Caco-2 (cell line): ENCODE results near the gene PLXDC1. TPM values are rescaled to one million over a fixed set of nuclear protein-coding genes. Genes with fewer than 3 reads are reported as not detected.
"Not testable (repeated sequence)": the region's sequence is repeated elsewhere in the genome, so short reads cannot be mapped to it uniquely, and the experiment has no call there.

Experiments used
- BruUV-seq: library from RNA; stranded (reverse); fragments of 400-500 nt; replicated peaks from 2 replicates; lab custom pipeline; 2021; lab: Mats Ljungman, UMichigan
- CTCF ChIA-PET: fragments of 300-600 bp; sonication (Branson Sonifier 250); formaldehyde crosslinking; loops from one replicate; lab custom pipeline; 2022; ENCODE audit warnings: antibody characterized with exemption; lab: Charles Lee
- POLR2A ChIA-PET: fragments of 300-600 bp; sonication (Branson Sonifier 250); formaldehyde crosslinking; loops from one replicate; lab custom pipeline; 2022; ENCODE audit warnings: antibody characterized with exemption; lab: Charles Lee
- DNase-seq, 2 experiments: peaks; one replicate each; pipeline versions ENCODE4 v3.0.0 to v3.0.0-alpha.2; 2020 to 2022
- H3K27me3 ChIP-seq: replicated peaks from 2 replicates; pipeline ENCODE4 v1.6.0; 2011; ENCODE audit warnings: low read length; ENCODE audit not compliant: control insufficient read depth, insufficient read depth
- H3K36me3 ChIP-seq: 2 replicates; pipeline ENCODE4 v1.5.1; 2011; ENCODE audit warnings: low read length; ENCODE audit not compliant: control insufficient read depth, insufficient read depth
- H3K4me1 ChIP-seq: fragments of 250-450 bp; sonication (Bioruptor Pico); 2 replicates; pipeline ENCODE4 v1.5.1; 2020; ENCODE audit warnings: mild to moderate bottlenecking
- H3K4me3 ChIP-seq: 2 replicates; pipeline ENCODE4 v1.5.1; 2011; ENCODE audit warnings: low read depth, mild to moderate bottlenecking, control low read depth, low read length
- H3K9me3 ChIP-seq: fragments of 250-450 bp; sonication (Bioruptor Pico); 2 replicates; pipeline ENCODE4 v1.5.1; 2020; ENCODE audit warnings: mild to moderate bottlenecking, moderate library complexity
- H3K27ac Mint-ChIP-seq: one replicate; pipeline ENCODE4 v1.8.0; 2022; ENCODE audit warnings: mixed read lengths; ENCODE audit not compliant: unreplicated experiment
- H3K27me3 Mint-ChIP-seq: one replicate; pipeline ENCODE4 v1.8.0; 2022; ENCODE audit warnings: mixed read lengths; ENCODE audit not compliant: insufficient read depth, unreplicated experiment
- H3K36me3 Mint-ChIP-seq: one replicate; pipeline ENCODE4 v1.8.0; 2022; ENCODE audit warnings: mild to moderate bottlenecking, mixed read lengths; ENCODE audit not compliant: insufficient read depth, unreplicated experiment
- H3K4me1 Mint-ChIP-seq: one replicate; pipeline ENCODE4 v1.8.0; 2022; ENCODE audit warnings: low read depth, mixed read lengths; ENCODE audit not compliant: unreplicated experiment
- H3K4me3 Mint-ChIP-seq: one replicate; pipeline ENCODE4 v1.8.0; 2022; ENCODE audit warnings: mild to moderate bottlenecking, moderate library complexity, mixed read lengths; ENCODE audit not compliant: unreplicated experiment
- H3K9me3 Mint-ChIP-seq: one replicate; pipeline ENCODE4 v1.8.0; 2022; ENCODE audit warnings: mixed read lengths; ENCODE audit not compliant: unreplicated experiment
- CTCF ChIP-seq, 2 experiments: fragments of 200-600 bp in 1 of 2; IDR thresholded peaks; 1 replicate in 1 of 2; 2 replicates in 1 of 2; pipeline versions ENCODE4 v1.5.1 to v1.8.0; 2011 to 2022; ENCODE audit warnings: antibody characterized with exemption in 1 of 2, control low read depth in 1 of 2, inconsistent platforms in 1 of 2, low read depth in 1 of 2, low read length in 1 of 2, mild to moderate bottlenecking in 1 of 2, moderate library complexity in 1 of 2; ENCODE audit not compliant: insufficient read depth in 1 of 2, severe bottlenecking in 1 of 2, unreplicated experiment in 1 of 2
- intact Hi-C: fragments of 100-400 bp; cut with micrococcal nuclease; formaldehyde crosslinking; loops from one replicate; pipeline ENCODE4 v1.10.0; 2022; ENCODE audit not compliant: unreplicated experiment
- total RNA-seq: library from RNA; stranded (reverse); gene quantifications from 2 replicates; pipeline ENCODE4 v1.2.3, GENCODE V29; 2022

PLXDC1 gene
- total RNA-seq, 1 experiment from 2014 or later, result 0.14 TPM

- H3K4me3 ChIP-seq, result no peak overlapping the region
- no TSS peak for BruUV-seq
- DNase-seq, result no peak
- H3K9me3 ChIP-seq, result no peaks in the 10 kb centered on the region
- CTCF ChIA-PET, result no interaction called here
- POLR2A ChIA-PET, result no interaction called here
- H3K4me1 ChIP-seq, result no peaks in the 10 kb centered on the region
- intact Hi-C loops, result no loop called here
- H3K9me3 Mint-ChIP-seq, result no peaks in the 10 kb centered on the region
- no peaks in the 10 kb centered on the region for H3K36me3 ChIP-seq
- no peaks in the 10 kb centered on the region for H3K36me3 Mint-ChIP-seq
- H3K27ac Mint-ChIP-seq, result no peak overlapping the region
- no peak overlapping the region for H3K4me3 Mint-ChIP-seq
- H3K4me1 Mint-ChIP-seq, result no peaks in the 10 kb centered on the region
- no peaks in the 10 kb centered on the region for H3K27me3 Mint-ChIP-seq
- no peak for TF ChIP-seq CTCF (IDR thresholded peaks at IDR 0.05; ENCODE audit: insufficient read depth in 1 of 2, low read depth in 1 of 2, low read length in 1 of 2, severe bottlenecking in 1 of 2, unreplicated experiment in 1 of 2)
- H3K27me3 ChIP-seq, result no peaks in the 10 kb centered on the region
These were observed 28.4 kb downstream of the PLXDC1 start for GRCh38 chr17:39122991-39123390.

GRCh38 chr17:39121919-39122318, 29.5 kb downstream of the PLXDC1 start:
- H3K9me3 Mint-ChIP-seq, intact Hi-C loops, DNase-seq, H3K27ac Mint-ChIP-seq, H3K4me1 ChIP-seq, H3K4me3 ChIP-seq, BruUV-seq, H3K27me3 Mint-ChIP-seq, H3K36me3 Mint-ChIP-seq, H3K4me3 Mint-ChIP-seq, H3K27me3 ChIP-seq, POLR2A ChIA-PET, H3K36me3 ChIP-seq, H3K4me1 Mint-ChIP-seq, H3K9me3 ChIP-seq: not testable (repeated sequence)
- CTCF ChIA-PET, result interaction anchor here (0.5 to 0.9 kb wide), 2 partner anchors 139 to 217 kb away, joined by 4 to 5 read pairs; no protein-coding TSS in a partner anchor

GRCh38 chr17:39118674-39119419, 32.6 kb downstream of the PLXDC1 start:
- CTCF ChIA-PET, result no interaction called here

More at GRCh38 chr17:39118674-39119419, 32.6 kb downstream of the PLXDC1 start:
- POLR2A ChIA-PET, result no interaction called here
- no peaks in the 10 kb centered on the region for H3K27me3 Mint-ChIP-seq
- Histone ChIP-seq H3K9me3 (no peaks in the 10 kb centered on the region), H3K36me3 (no peaks in the 10 kb centered on the region), H3K4me1 (no peaks in the 10 kb centered on the region), H3K4me3 (no peak overlapping the region), H3K27me3 (peaks cover 1% of the 10 kb centered on the region; the same call in 1 of the 2 replicates)
- BruUV-seq, result no TSS peak
- no peaks in the 10 kb centered on the region for H3K4me1 Mint-ChIP-seq
- intact Hi-C loops, result no loop called here
- no peak overlapping the region for H3K27ac Mint-ChIP-seq
- no peak for DNase-seq
- H3K9me3 Mint-ChIP-seq, result no peaks in the 10 kb centered on the region
- no peak overlapping the region for H3K4me3 Mint-ChIP-seq
- H3K36me3 Mint-ChIP-seq, result no peaks in the 10 kb centered on the region
- TF ChIP-seq CTCF (IDR thresholded peaks at IDR 0.05; ENCODE audit: insufficient read depth in 1 of 2, low read depth in 1 of 2, low read length in 1 of 2, severe bottlenecking in 1 of 2, unreplicated experiment in 1 of 2), result no peak
